Eye (tissue), 1 donor: Measurements from ENCODE around the gene BAIAP2L2.

ENCODE experiments used
- DNase-seq: peaks from one replicate; pipeline ENCODE4 v3.0.0-alpha.2; 2015

The BAIAP2L2 gene

GRCh38 chr22:38036392-38037062 is 74.0 kb downstream of the BAIAP2L2 start:
- no peak for DNase-seq

- no peak for DNase-seq
Observed at GRCh38 chr22:38035530-38035885, 75.0 kb downstream of the BAIAP2L2 start.
